NAMALWA (cell line): ENCODE data around the gene CTAGE4.
"Not testable (repeated sequence)": the region's sequence is repeated elsewhere in the genome, so short reads cannot be mapped to it uniquely, and the experiment has no call there.

ENCODE experiments used
- DNase-seq: peaks from one replicate; pipeline ENCODE4 v3.0.0-alpha.2; 2015; ENCODE audit warnings: low spot score

CTAGE4 gene

GRCh38 chr7:144205306-144205705 lies 22.0 kb downstream of the CTAGE4 start:
- DNase-seq, result not testable (repeated sequence)

- not testable (repeated sequence) for DNase-seq
Observed at GRCh38 chr7:144217200-144217599, 33.9 kb downstream of the CTAGE4 start.

DNA sequence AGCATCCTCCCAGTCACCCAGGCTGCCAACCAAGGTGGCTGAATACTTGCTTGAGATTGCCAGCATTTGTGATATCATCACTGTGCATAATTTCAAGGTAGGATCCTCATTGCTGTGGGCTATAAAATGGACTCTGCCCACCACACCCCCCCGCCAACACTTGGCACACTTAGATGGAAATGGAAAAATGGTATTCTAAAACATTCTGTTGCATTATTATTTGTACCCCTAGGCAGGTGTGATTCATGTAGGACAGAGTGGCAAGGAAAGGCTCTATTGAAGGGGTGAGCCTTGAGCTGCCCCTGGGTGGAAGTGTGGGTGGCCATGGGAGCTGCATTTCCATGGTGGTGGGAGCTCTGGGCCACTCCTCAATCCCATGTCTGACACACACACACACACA lies 35.3 kb downstream of the CTAGE4 start:
- DNase-seq, result not testable (repeated sequence)

DNA sequence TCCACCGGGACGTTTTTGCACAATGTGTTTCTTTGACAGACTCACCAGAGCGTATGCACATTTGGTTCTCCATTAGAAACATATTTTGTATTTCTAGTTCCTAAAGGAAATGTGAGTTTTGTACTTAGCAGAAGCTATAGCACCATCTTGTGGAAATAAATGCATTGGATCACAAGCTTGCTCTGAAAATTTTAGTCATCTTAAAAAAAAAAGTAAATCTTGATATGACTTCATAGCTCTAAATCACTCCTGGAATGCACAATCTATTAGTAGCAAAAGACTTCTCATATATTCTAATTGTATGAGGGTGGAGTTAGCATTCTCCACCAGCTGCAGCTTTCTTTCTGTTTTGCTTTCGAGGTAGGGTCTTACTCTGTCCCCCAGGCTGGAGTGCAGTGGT lies 35.9 kb downstream of the CTAGE4 start:
- DNase-seq, result not testable (repeated sequence)

- not testable (repeated sequence) for DNase-seq
Observed at GRCh38 chr7:144220531-144220930, 37.3 kb downstream of the CTAGE4 start.

DNA sequence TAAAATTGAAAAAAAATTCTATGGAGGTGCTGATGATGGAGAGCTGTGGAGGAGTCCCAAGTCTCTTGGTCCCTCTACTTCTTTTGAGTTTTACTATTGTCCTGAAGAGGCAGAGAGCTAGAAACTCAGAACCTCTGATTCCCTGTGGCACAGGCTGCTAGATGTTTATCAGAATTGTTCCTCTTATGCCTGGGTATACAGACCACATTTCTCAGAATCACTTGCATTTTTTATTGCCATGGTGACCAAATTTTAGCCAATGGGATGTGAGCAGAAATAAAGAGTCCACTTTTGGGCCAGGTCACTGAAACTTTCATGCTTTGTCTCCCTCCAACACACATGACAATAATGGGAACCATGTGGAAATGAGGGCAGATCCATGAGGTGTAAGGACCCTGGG lies 40.4 kb downstream of the CTAGE4 start:
- not testable (repeated sequence) for DNase-seq

DNA sequence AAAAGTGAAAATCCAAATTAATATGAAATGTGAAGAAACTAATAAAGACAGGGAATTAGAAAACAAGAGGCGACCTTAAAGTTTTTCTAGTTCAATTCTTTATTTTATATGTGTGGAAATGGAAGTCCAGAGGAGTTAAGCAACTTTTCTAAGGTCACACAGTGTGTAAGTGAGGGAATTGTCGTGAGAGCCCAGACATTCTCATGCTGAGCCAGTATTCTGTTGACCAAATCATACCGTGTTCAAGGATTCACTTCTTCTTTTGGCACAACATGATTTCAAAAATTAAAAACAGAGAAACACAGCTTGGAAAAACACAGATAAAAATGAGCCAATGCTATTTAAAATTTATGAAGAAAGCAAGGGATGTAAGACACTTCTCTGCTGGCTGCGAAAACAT lies 43.6 kb downstream of the CTAGE4 start:
- not testable (repeated sequence) for DNase-seq

DNA sequence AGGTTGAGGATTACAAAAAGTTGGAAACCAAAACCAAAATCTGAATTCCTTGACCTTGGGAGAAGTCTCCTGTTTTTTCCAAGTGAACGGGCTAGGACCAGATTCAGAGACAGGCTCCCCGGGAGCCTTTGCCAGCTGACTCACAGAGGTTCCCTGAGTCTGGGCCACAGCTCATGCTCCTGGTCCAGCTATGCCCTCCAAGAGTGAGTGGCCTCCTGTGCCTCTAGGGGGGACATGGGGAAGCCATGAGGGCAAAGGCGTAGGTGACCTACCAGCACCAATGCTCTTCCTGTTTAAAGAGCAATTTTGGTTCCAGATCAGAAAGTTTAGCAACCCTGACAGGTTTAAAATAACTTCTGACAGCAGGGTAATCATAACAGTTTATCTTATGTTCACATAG lies 45.5 kb downstream of the CTAGE4 start:
- not testable (repeated sequence) for DNase-seq

GRCh38 chr7:144231027-144231426 lies 47.8 kb downstream of the CTAGE4 start:
- DNase-seq, result not testable (repeated sequence)

DNA sequence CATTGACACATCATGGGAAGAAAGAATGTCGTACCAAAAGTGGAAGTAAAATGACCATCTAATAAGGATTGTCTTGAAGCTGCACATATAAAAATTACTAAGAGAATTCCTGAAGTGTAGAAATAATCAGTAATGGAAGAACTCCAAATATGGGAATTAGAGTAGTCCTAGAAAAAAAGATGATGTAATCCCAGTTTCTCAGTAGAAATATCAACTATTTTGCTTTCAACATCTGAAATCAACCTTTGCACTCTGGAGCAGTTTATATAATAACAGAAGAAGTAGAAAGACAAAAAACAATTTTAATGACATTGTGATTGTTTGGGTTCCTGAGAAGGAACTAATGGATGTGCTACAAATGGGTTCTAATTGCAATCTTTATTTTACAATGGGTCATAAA lies 49.8 kb downstream of the CTAGE4 start:
- not testable (repeated sequence) for DNase-seq
